ENCODE measurements around the gene MAP2K6.

MAP2K6 gene

GRCh38 chr17:69539781-69540319 is 125.4 kb downstream of the MAP2K6 start:
- no peak for DNase-seq (ENCODE audit: low spot score)
- TF ChIP-seq CTCF (IDR thresholded peaks at IDR 0.05; ENCODE audit: borderline replicate concordance, control extremely low read depth, extremely low read depth, insufficient read depth, missing control alignments) = no peak
- in situ Hi-C loops (cut with MboI; ENCODE audit: low sequenced_read_pairs, unreplicated experiment) = no loop called here

GRCh38 chr17:69540356-69540755 is 125.9 kb downstream of the MAP2K6 start:
- in situ Hi-C loops (cut with MboI; ENCODE audit: low sequenced_read_pairs, unreplicated experiment) = no loop called here
- TF ChIP-seq CTCF (IDR thresholded peaks at IDR 0.05; ENCODE audit: borderline replicate concordance, control extremely low read depth, extremely low read depth, insufficient read depth, missing control alignments) = no peak
- no peak for DNase-seq (ENCODE audit: low spot score)

GRCh38 chr17:69547230-69547629 is 132.7 kb downstream of the MAP2K6 start:
- DNase-seq (ENCODE audit: low spot score) = no peak
- in situ Hi-C loops (cut with MboI; ENCODE audit: low sequenced_read_pairs, unreplicated experiment) = no loop called here
- no peak for TF ChIP-seq CTCF (IDR thresholded peaks at IDR 0.05; ENCODE audit: borderline replicate concordance, control extremely low read depth, extremely low read depth, insufficient read depth, missing control alignments)

GRCh38 chr17:69547947-69548346 is 133.4 kb downstream of the MAP2K6 start:
- in situ Hi-C loops (cut with MboI; ENCODE audit: low sequenced_read_pairs, unreplicated experiment) = no loop called here
- TF ChIP-seq CTCF (IDR thresholded peaks at IDR 0.05; ENCODE audit: borderline replicate concordance, control extremely low read depth, extremely low read depth, insufficient read depth, missing control alignments) = no peak
- DNase-seq (ENCODE audit: low spot score) = no peak

GRCh38 chr17:69551212-69552010 is 136.9 kb downstream of the MAP2K6 start:
- no peak for TF ChIP-seq CTCF (IDR thresholded peaks at IDR 0.05; ENCODE audit: borderline replicate concordance, control extremely low read depth, extremely low read depth, insufficient read depth, missing control alignments)
- DNase-seq (ENCODE audit: low spot score) = no peak
- in situ Hi-C loops (cut with MboI; ENCODE audit: low sequenced_read_pairs, unreplicated experiment) = loop anchor here (25.0 kb wide), 1 partner anchor 1011 kb away; no protein-coding TSS in a partner anchor

- in situ Hi-C loops (cut with MboI; ENCODE audit: low sequenced_read_pairs, unreplicated experiment) = loop anchor here (25.0 kb wide), 1 partner anchor 1009 kb away; no protein-coding TSS in a partner anchor
- no peak for DNase-seq (ENCODE audit: low spot score)
- TF ChIP-seq CTCF (IDR thresholded peaks at IDR 0.05; ENCODE audit: borderline replicate concordance, control extremely low read depth, extremely low read depth, insufficient read depth, missing control alignments) = no peak
Measured at GRCh38 chr17:69552986-69553667, 138.6 kb downstream of the MAP2K6 start.

Data from GM13976 (cell line).